HepG2 (cell line): Measurements from ENCODE around the gene NLRC5. TPM values are rescaled to one million over a fixed set of nuclear protein-coding genes. Genes with fewer than 3 reads are reported as not detected.
A peak's percentile ranks its signal among the peaks of the same experiment; 100 is the strongest.

Experiments used
- AHDC1 ChIP-seq: sonication (generic); formaldehyde crosslinking; IDR thresholded peaks from 2 replicates; pipeline ENCODE4 v1.5.1; 2020; ENCODE audit warnings: mild to moderate bottlenecking, missing genetic modification reagents, borderline replicate concordance
- FOXK1 ChIP-seq: sonication (generic); formaldehyde crosslinking; IDR thresholded peaks from 2 replicates; pipeline ENCODE4 v1.4.0; 2020; ENCODE audit warnings: low read depth, missing genetic modification reagents, borderline replicate concordance
- FOXO4 ChIP-seq: sonication (generic); formaldehyde crosslinking; conservative IDR thresholded peaks from 2 replicates; pipeline ENCODE4 v1.8.1; 2023; ENCODE audit warnings: missing genetic modification reagents
- HNF1A ChIP-seq, 2 experiments: sonication (generic) in 1 of 2; formaldehyde crosslinking in 1 of 2; IDR thresholded peaks; 2 replicates each; pipeline versions ENCODE4 v1.4.0 to v1.6.1; 2016 to 2020; ENCODE audit warnings: borderline replicate concordance in 1 of 2, low read depth in 1 of 2, mild to moderate bottlenecking in 1 of 2, missing genetic modification reagents in 1 of 2
- IKZF1 ChIP-seq: fragments of 450-650 bp; IDR thresholded peaks from 2 replicates; pipeline ENCODE4 v1.7.1; 2016
- NFIC ChIP-seq: IDR thresholded peaks from 2 replicates; pipeline ENCODE4 v1.6.1; 2012; ENCODE audit warnings: mild to moderate bottlenecking, low read length, inconsistent platforms
- ONECUT2 ChIP-seq: sonication (generic); formaldehyde crosslinking; IDR thresholded peaks from 2 replicates; pipeline ENCODE4 v1.4.0; 2020; ENCODE audit warnings: missing genetic modification reagents
- PAWR ChIP-seq: sonication (generic); formaldehyde crosslinking; IDR thresholded peaks from 2 replicates; pipeline ENCODE4 v1.4.0; 2020; ENCODE audit warnings: missing genetic modification reagents, mild to moderate bottlenecking, borderline replicate concordance
- SRSF9 ChIP-seq: fragments of 200-400 bp; formaldehyde crosslinking; IDR thresholded peaks from 2 replicates; pipeline ENCODE4 v1.6.1; 2018; ENCODE audit warnings: borderline replicate concordance, mild to moderate bottlenecking, low read depth, low read length; ENCODE audit not compliant: insufficient read depth, poor library complexity, severe bottlenecking
- TEAD3 ChIP-seq: optimal IDR thresholded peaks from 2 replicates; pipeline ENCODE3; 2016; ENCODE audit warnings: borderline replicate concordance
- TMF1 ChIP-seq: sonication (generic); formaldehyde crosslinking; IDR thresholded peaks from 2 replicates; pipeline ENCODE4 v1.8.1; 2022; ENCODE audit warnings: low read depth, missing genetic modification reagents
- ZMAT3 ChIP-seq: sonication (generic); formaldehyde crosslinking; conservative IDR thresholded peaks from 2 replicates; pipeline ENCODE4 v1.7.0; 2021; ENCODE audit warnings: missing genetic modification reagents
- ZNF333 ChIP-seq: sonication (generic); formaldehyde crosslinking; IDR thresholded peaks from 2 replicates; pipeline ENCODE4 v1.4.0; 2020; ENCODE audit warnings: mild to moderate bottlenecking, missing genetic modification reagents, borderline replicate concordance
- ZNF343 ChIP-seq: sonication (generic); formaldehyde crosslinking; IDR thresholded peaks from 2 replicates; pipeline ENCODE4 v1.4.0; 2020; ENCODE audit warnings: mild to moderate bottlenecking, missing genetic modification reagents
- ZNF550 ChIP-seq: sonication (generic); formaldehyde crosslinking; IDR thresholded peaks from 2 replicates; pipeline ENCODE4 v1.4.0; 2020; ENCODE audit warnings: mild to moderate bottlenecking, missing genetic modification reagents, borderline replicate concordance
- ZNF598 ChIP-seq: sonication (generic); formaldehyde crosslinking; IDR thresholded peaks from 2 replicates; pipeline ENCODE4 v1.5.1; 2020; ENCODE audit warnings: mild to moderate bottlenecking, missing genetic modification reagents, borderline replicate concordance
- ZNF678 ChIP-seq: sonication (generic); formaldehyde crosslinking; IDR thresholded peaks from 2 replicates; pipeline ENCODE4 v1.4.0; 2020; ENCODE audit warnings: mild to moderate bottlenecking, missing genetic modification reagents
- polyA plus RNA-seq, 8 experiments: library from polyadenylated mRNA; depleted of rRNA in 3 of 8; stranded (reverse) in 7 of 8; unstranded in 1 of 8; fragments of >200 nt; fragmentation: Illumina TruSeq in 4 of 8; extraction: Trizol in 4 of 8; gene quantifications; 2 replicates each; pipeline versions ENCODE4 v1.2.1 to v1.2.3, GENCODE V29; 2011 to 2016; ENCODE audit warnings: low read depth in 4 of 8, missing spikeins in 1 of 8, mixed read lengths in 1 of 8; ENCODE audit not compliant: insufficient read depth in 1 of 8
- total RNA-seq, 5 experiments: library from RNA; depleted of rRNA; stranded (reverse); fragments of >200 nt; fragmentation: Illumina TruSeq; extraction: Trizol; gene quantifications; 2 replicates each; pipeline ENCODE4 v1.2.3, GENCODE V29; 2016; ENCODE audit warnings: low read depth in 1 of 5

NLRC5 gene
- total and polyA plus RNA-seq, 2 of the 13 experiments (the other 11 are each of a cell fraction or from before 2014, with no cell fraction given): 6.3 to 12.7 TPM

GRCh38 chr16:57091975-57092785, 102.8 kb downstream of the NLRC5 start, which contains the start of gene CPNE2 (continued):
- TF ChIP-seq AHDC1 (no peak), HNF1A (IDR thresholded peaks at IDR 0.05; ENCODE audit: low read depth) (no peak), HNF1A (CRISPR knock-in tag; IDR thresholded peaks at IDR 0.05; ENCODE audit: borderline replicate concordance) (no peak), ZNF343 (CRISPR knock-in tag) (0 out of 2 replicates have a peak, but pooled peaks have one; percentile 13), FOXO4 (CRISPR knock-in tag) (no peak), PAWR (no peak), NFIC (no peak), TEAD3 (no peak), ZNF678 (CRISPR knock-in tag) (no peak; the same call in none of the 2 replicates), ZNF550 (CRISPR knock-in tag) (no peak), ZNF333 (CRISPR knock-in tag) (no peak), ONECUT2 (CRISPR knock-in tag) (no peak), ZMAT3 (CRISPR knock-in tag) (no peak), FOXK1 (no peak), TMF1 (CRISPR knock-in tag) (peak; percentile 40; the same call in 1 of the 2 replicates), ZNF598 (CRISPR knock-in tag) (no peak), IKZF1 (no peak), SRSF9 (no peak)
